Activated naive CD8-positive, alpha-beta T cell (primary cell): Measurements from ENCODE around the gene ATAD2B.

ENCODE experiments used
- H3K27ac Mint-ChIP-seq: one replicate; pipeline ENCODE4 v1.8.0; 2021; ENCODE audit warnings: mixed read lengths
- H3K27me3 Mint-ChIP-seq: one replicate; pipeline ENCODE4 v1.8.0; 2021; ENCODE audit warnings: mixed read lengths
- H3K36me3 Mint-ChIP-seq: one replicate; pipeline ENCODE4 v1.8.0; 2021; ENCODE audit warnings: mixed read lengths
- H3K4me1 Mint-ChIP-seq: one replicate; pipeline ENCODE4 v1.8.0; 2021; ENCODE audit warnings: low read depth, mixed read lengths
- H3K4me3 Mint-ChIP-seq: one replicate; pipeline ENCODE4 v1.8.0; 2021; ENCODE audit warnings: mild to moderate bottlenecking, mixed read lengths
- H3K9me3 Mint-ChIP-seq: one replicate; pipeline ENCODE4 v1.8.0; 2021; ENCODE audit warnings: low read depth, mixed read lengths

ATAD2B gene

GRCh38 chr2:23871206-23871605 lies 55.7 kb downstream of the ATAD2B start:
- no peaks in the 10 kb centered on the region for H3K9me3 Mint-ChIP-seq
- H3K27me3 Mint-ChIP-seq: no peaks in the 10 kb centered on the region
- no peaks in the 10 kb centered on the region for H3K4me1 Mint-ChIP-seq
- H3K36me3 Mint-ChIP-seq: peaks cover 11% of the 10 kb centered on the region
- no peak overlapping the region for H3K4me3 Mint-ChIP-seq
- H3K27ac Mint-ChIP-seq: no peak overlapping the region

- peaks cover 13% of the 10 kb centered on the region for H3K36me3 Mint-ChIP-seq
- no peaks in the 10 kb centered on the region for H3K9me3 Mint-ChIP-seq
- H3K27me3 Mint-ChIP-seq: no peaks in the 10 kb centered on the region
- no peak overlapping the region for H3K4me3 Mint-ChIP-seq
- H3K4me1 Mint-ChIP-seq: no peaks in the 10 kb centered on the region
- H3K27ac Mint-ChIP-seq: peak overlapping the region; percentile 35
Observed at GRCh38 chr2:23867449-23867848, 59.5 kb downstream of the ATAD2B start.

GRCh38 chr2:23862716-23863426 lies 64.1 kb downstream of the ATAD2B start:
- Mint-ChIP-seq H3K4me1 (no peaks in the 10 kb centered on the region), H3K36me3 (peaks cover 17% of the 10 kb centered on the region), H3K9me3 (no peaks in the 10 kb centered on the region), H3K27me3 (no peaks in the 10 kb centered on the region), H3K27ac (no peak overlapping the region), H3K4me3 (no peak overlapping the region)

GRCh38 chr2:23861952-23862351 lies 65.0 kb downstream of the ATAD2B start:
- Mint-ChIP-seq H3K4me1 (no peaks in the 10 kb centered on the region), H3K36me3 (peaks cover 14% of the 10 kb centered on the region), H3K27me3 (no peaks in the 10 kb centered on the region), H3K4me3 (no peak overlapping the region), H3K9me3 (no peaks in the 10 kb centered on the region), H3K27ac (no peak overlapping the region)

GRCh38 chr2:23859983-23860382 lies 66.9 kb downstream of the ATAD2B start:
- Mint-ChIP-seq H3K9me3 (no peaks in the 10 kb centered on the region), H3K36me3 (peaks cover 13% of the 10 kb centered on the region), H3K27me3 (no peaks in the 10 kb centered on the region), H3K4me3 (no peak overlapping the region), H3K27ac (no peak overlapping the region), H3K4me1 (no peaks in the 10 kb centered on the region)

- Mint-ChIP-seq H3K27me3 (no peaks in the 10 kb centered on the region), H3K4me3 (no peak overlapping the region), H3K4me1 (no peaks in the 10 kb centered on the region), H3K9me3 (no peaks in the 10 kb centered on the region), H3K27ac (no peak overlapping the region), H3K36me3 (peaks cover 12% of the 10 kb centered on the region)
Observed at GRCh38 chr2:23859234-23859633, 67.7 kb downstream of the ATAD2B start.

GRCh38 chr2:23850564-23851256 lies 76.2 kb downstream of the ATAD2B start:
- H3K27me3 Mint-ChIP-seq: no peaks in the 10 kb centered on the region
- H3K9me3 Mint-ChIP-seq: no peaks in the 10 kb centered on the region
- peaks cover 6% of the 10 kb centered on the region for H3K36me3 Mint-ChIP-seq
- no peak overlapping the region for H3K4me3 Mint-ChIP-seq
- H3K27ac Mint-ChIP-seq: no peak overlapping the region
- peaks cover 1% of the 10 kb centered on the region for H3K4me1 Mint-ChIP-seq

GRCh38 chr2:23844905-23845304 lies 82.0 kb downstream of the ATAD2B start:
- H3K4me3 Mint-ChIP-seq: no peak overlapping the region
- H3K27ac Mint-ChIP-seq: no peak overlapping the region
- H3K4me1 Mint-ChIP-seq: peaks cover 8% of the 10 kb centered on the region
- H3K9me3 Mint-ChIP-seq: peaks cover 10% of the 10 kb centered on the region
- H3K36me3 Mint-ChIP-seq: peaks cover 25% of the 10 kb centered on the region
- no peaks in the 10 kb centered on the region for H3K27me3 Mint-ChIP-seq

- H3K9me3 Mint-ChIP-seq: peaks cover 10% of the 10 kb centered on the region
- H3K4me1 Mint-ChIP-seq: peaks cover 8% of the 10 kb centered on the region
Observed at GRCh38 chr2:23843051-23843976, 83.6 kb downstream of the ATAD2B start.

GRCh38 chr2:23839919-23840578 lies 86.9 kb downstream of the ATAD2B start:
- peaks cover 8% of the 10 kb centered on the region for H3K4me1 Mint-ChIP-seq
- no peak overlapping the region for H3K27ac Mint-ChIP-seq
- H3K9me3 Mint-ChIP-seq: peaks cover 10% of the 10 kb centered on the region
- no peaks in the 10 kb centered on the region for H3K27me3 Mint-ChIP-seq
- peaks cover 26% of the 10 kb centered on the region for H3K36me3 Mint-ChIP-seq
- no peak overlapping the region for H3K4me3 Mint-ChIP-seq

More at GRCh38 chr2:23843051-23843976, 83.6 kb downstream of the ATAD2B start:
- no peaks in the 10 kb centered on the region for H3K27me3 Mint-ChIP-seq
- H3K36me3 Mint-ChIP-seq: peaks cover 25% of the 10 kb centered on the region
- no peak overlapping the region for H3K27ac Mint-ChIP-seq
- H3K4me3 Mint-ChIP-seq: no peak overlapping the region

GRCh38 chr2:23838996-23839395 lies 87.9 kb downstream of the ATAD2B start:
- Mint-ChIP-seq H3K4me3 (no peak overlapping the region), H3K4me1 (peaks cover 5% of the 10 kb centered on the region), H3K9me3 (peaks cover 5% of the 10 kb centered on the region), H3K36me3 (peaks cover 16% of the 10 kb centered on the region), H3K27ac (no peak overlapping the region), H3K27me3 (no peaks in the 10 kb centered on the region)

GRCh38 chr2:23838581-23838980 lies 88.3 kb downstream of the ATAD2B start:
- H3K4me3 Mint-ChIP-seq: no peak overlapping the region
- no peak overlapping the region for H3K27ac Mint-ChIP-seq
- peaks cover 4% of the 10 kb centered on the region for H3K4me1 Mint-ChIP-seq
- peaks cover 5% of the 10 kb centered on the region for H3K9me3 Mint-ChIP-seq
- H3K27me3 Mint-ChIP-seq: no peaks in the 10 kb centered on the region
- H3K36me3 Mint-ChIP-seq: peaks cover 16% of the 10 kb centered on the region

GRCh38 chr2:23837871-23838270 lies 89.1 kb downstream of the ATAD2B start:
- no peak overlapping the region for H3K4me3 Mint-ChIP-seq
- no peaks in the 10 kb centered on the region for H3K27me3 Mint-ChIP-seq
- H3K27ac Mint-ChIP-seq: peak overlapping the region; percentile 41
- H3K9me3 Mint-ChIP-seq: peaks cover 5% of the 10 kb centered on the region
- no peaks in the 10 kb centered on the region for H3K4me1 Mint-ChIP-seq
- peaks cover 11% of the 10 kb centered on the region for H3K36me3 Mint-ChIP-seq

GRCh38 chr2:23836971-23837565 lies 89.9 kb downstream of the ATAD2B start:
- Mint-ChIP-seq H3K36me3 (peaks cover 11% of the 10 kb centered on the region), H3K4me1 (no peaks in the 10 kb centered on the region), H3K9me3 (peaks cover 5% of the 10 kb centered on the region), H3K27me3 (no peaks in the 10 kb centered on the region), H3K4me3 (no peak overlapping the region), H3K27ac (no peak overlapping the region)
